Measurements from ENCODE around the gene FAM43B. TPM values are rescaled to one million over a fixed set of nuclear protein-coding genes. Genes with fewer than 3 reads are reported as not detected.

Gene FAM43B
- polyA plus RNA-seq, 1 experiment: 0.02 TPM

GRCh38 chr1:20552728-20553445, 514 bp downstream of the FAM43B start:
- POLR2A ChIA-PET: no interaction called here
- H3K27me3 ChIP-seq (ENCODE audit: control insufficient read depth, insufficient read depth, low read length): peaks cover 63% of the 10 kb centered on the region
- DNase-seq (ENCODE audit: low read depth, low spot score): no peak
- no peak overlapping the region; the same call in 1 of the 2 replicates for H3K4me3 ChIP-seq (ENCODE audit: low read depth, low read length)
- TF ChIP-seq CTCF (IDR thresholded peaks at IDR 0.05; ENCODE audit: low read depth, low read length): no peak
- H3K27ac ChIP-seq (ENCODE audit: low read depth, low read length): no peak overlapping the region
- CTCF ChIA-PET: interaction anchor here (1.4 to 2.3 kb wide), 2 partner anchors 22 to 80 kb away, joined by 3 to 8 read pairs; no protein-coding TSS in a partner anchor
- H3K9me3 ChIP-seq (ENCODE audit: control insufficient read depth, insufficient read depth, low read length): no peaks in the 10 kb centered on the region; the same call in 1 of the 2 replicates

GRCh38 chr1:20555025-20555757, 2.8 kb downstream of the FAM43B start:
- Histone ChIP-seq H3K27me3 (ENCODE audit: control insufficient read depth, insufficient read depth, low read length) (peaks cover 58% of the 10 kb centered on the region), H3K27ac (ENCODE audit: low read depth, low read length) (no peak overlapping the region), H3K4me3 (ENCODE audit: low read depth, low read length) (no peak overlapping the region), H3K9me3 (ENCODE audit: control insufficient read depth, insufficient read depth, low read length) (no peaks in the 10 kb centered on the region; the same call in 1 of the 2 replicates)
- no peak for DNase-seq (ENCODE audit: low read depth, low spot score)
- no peak for TF ChIP-seq CTCF (IDR thresholded peaks at IDR 0.05; ENCODE audit: low read depth, low read length)
- ChIA-PET POLR2A (no interaction called here), CTCF (interaction anchor here (1.0 kb wide), 1 partner anchor 79 kb away, joined by 3 read pairs; no protein-coding TSS in a partner anchor)

- no peak for TF ChIP-seq CTCF (IDR thresholded peaks at IDR 0.05; ENCODE audit: low read depth, low read length)
- ChIA-PET CTCF (interaction anchor here (1.0 kb wide), 1 partner anchor 78 kb away, joined by 3 read pairs; no protein-coding TSS in a partner anchor), POLR2A (no interaction called here)
- H3K9me3 ChIP-seq (ENCODE audit: control insufficient read depth, insufficient read depth, low read length): no peaks in the 10 kb centered on the region; the same call in 1 of the 2 replicates
- peaks cover 61% of the 10 kb centered on the region for H3K27me3 ChIP-seq (ENCODE audit: control insufficient read depth, insufficient read depth, low read length)
- no peak overlapping the region for H3K27ac ChIP-seq (ENCODE audit: low read depth, low read length)
- no peak for DNase-seq (ENCODE audit: low read depth, low spot score)
- no peak overlapping the region for H3K4me3 ChIP-seq (ENCODE audit: low read depth, low read length)
Observed at GRCh38 chr1:20555758-20556120, 3.4 kb downstream of the FAM43B start.

GRCh38 chr1:20558191-20558590, 5.8 kb downstream of the FAM43B start:
- POLR2A ChIA-PET: no interaction called here
- H3K27me3 ChIP-seq (ENCODE audit: control insufficient read depth, insufficient read depth, low read length): peaks cover 52% of the 10 kb centered on the region
- CTCF ChIA-PET: no interaction called here

More at GRCh38 chr1:20558191-20558590, 5.8 kb downstream of the FAM43B start:
- no peak for DNase-seq (ENCODE audit: low read depth, low spot score)
- TF ChIP-seq CTCF (IDR thresholded peaks at IDR 0.05; ENCODE audit: low read depth, low read length): no peak
- H3K9me3 ChIP-seq (ENCODE audit: control insufficient read depth, insufficient read depth, low read length): no peaks in the 10 kb centered on the region; the same call in 1 of the 2 replicates
- H3K4me3 ChIP-seq (ENCODE audit: low read depth, low read length): no peak overlapping the region
- H3K27ac ChIP-seq (ENCODE audit: low read depth, low read length): no peak overlapping the region
